ENCODE measurements around the gene CXXC4.

Gene CXXC4

GRCh38 chr4:104424475-104424941 is 70.2 kb downstream of the CXXC4 start:
- no peak for DNase-seq (ENCODE audit: extremely low spot score)
- POLR2A ChIA-PET = no interaction called here
- CTCF ChIA-PET = no interaction called here
- TF ChIP-seq CTCF (IDR thresholded peaks at IDR 0.05; ENCODE audit: control extremely low read depth, extremely low read depth, low read depth, missing control alignments) = no peak

GRCh38 chr4:104421566-104421965 is 73.1 kb downstream of the CXXC4 start:
- POLR2A ChIA-PET = no interaction called here
- DNase-seq (ENCODE audit: extremely low spot score) = no peak
- TF ChIP-seq CTCF (IDR thresholded peaks at IDR 0.05; ENCODE audit: control extremely low read depth, extremely low read depth, low read depth, missing control alignments) = no peak
- CTCF ChIA-PET = interaction anchor here (1.2 to 1.7 kb wide), 3 partner anchors 8 to 22 kb away, joined by 3 to 4 read pairs (median 3); no protein-coding TSS in a partner anchor

GRCh38 chr4:104420766-104421165 is 73.9 kb downstream of the CXXC4 start:
- no peak for TF ChIP-seq CTCF (IDR thresholded peaks at IDR 0.05; ENCODE audit: control extremely low read depth, extremely low read depth, low read depth, missing control alignments)
- no peak for DNase-seq (ENCODE audit: extremely low spot score)
- POLR2A ChIA-PET = no interaction called here
- CTCF ChIA-PET = interaction anchor here (1.0 to 1.6 kb wide), 4 partner anchors 14 to 439 kb away, joined by 3 read pairs; no protein-coding TSS in a partner anchor
